Hematopoietic multipotent progenitor cell treated with erythropoietin and hydrocortisone succinate and interleukin-3 and kit ligand, for 6 days (in vitro differentiated cells): ENCODE measurements around the gene ANKS1A.
"Not testable (repeated sequence)": the region's sequence is repeated elsewhere in the genome, so short reads cannot be mapped to it uniquely, and the experiment has no call there.

ENCODE experiments used
- DNase-seq: peaks from one replicate; pipeline ENCODE4 v3.0.0-alpha.2; 2015

ANKS1A gene

GRCh38 chr6:34887753-34888513, 1.1 kb upstream of the ANKS1A start, which contains the start of gene TAF11:
Gene TAF11, minus strand, starts transcription at chr6:34888042. Its CDS starts 85 bp downstream, at chr6:34887957.
- DNase-seq: peak; percentile 98

- no peak for DNase-seq
Measured at GRCh38 chr6:34888514-34888856, 570 bp upstream of the ANKS1A start.

- peak; percentile 35 for DNase-seq
Measured at GRCh38 chr6:34890533-34890925, 1.5 kb downstream of the ANKS1A start.

- DNase-seq: no peak
Measured at GRCh38 chr6:34891296-34891695, 2.2 kb downstream of the ANKS1A start.

- DNase-seq: no peak
Measured at GRCh38 chr6:34894693-34895092, 5.6 kb downstream of the ANKS1A start.

- DNase-seq: no peak
Measured at GRCh38 chr6:34897130-34897529, 8.1 kb downstream of the ANKS1A start.

- no peak for DNase-seq
Measured at GRCh38 chr6:34897716-34898115, 8.7 kb downstream of the ANKS1A start.

GRCh38 chr6:34899748-34900147, 10.7 kb downstream of the ANKS1A start:
- DNase-seq: not testable (repeated sequence)

GRCh38 chr6:34900321-34901031, 11.4 kb downstream of the ANKS1A start:
- DNase-seq: no peak

GRCh38 chr6:34901930-34902329, 12.9 kb downstream of the ANKS1A start:
- DNase-seq: no peak

- DNase-seq: no peak
Measured at GRCh38 chr6:34904990-34905613, 16.0 kb downstream of the ANKS1A start.

- DNase-seq: no peak
Measured at GRCh38 chr6:34906826-34907225, 17.8 kb downstream of the ANKS1A start.

- DNase-seq: no peak
Measured at GRCh38 chr6:34908194-34908593, 19.1 kb downstream of the ANKS1A start.

GRCh38 chr6:34909320-34909883, 20.3 kb downstream of the ANKS1A start:
- no peak for DNase-seq

- no peak for DNase-seq
Measured at GRCh38 chr6:34911822-34912221, 22.8 kb downstream of the ANKS1A start.

- peak; percentile 23 for DNase-seq
Measured at GRCh38 chr6:34912715-34913464, 23.8 kb downstream of the ANKS1A start.

GRCh38 chr6:34914358-34914757, 25.3 kb downstream of the ANKS1A start:
- DNase-seq: no peak

- DNase-seq: no peak
Measured at GRCh38 chr6:34916348-34916967, 27.4 kb downstream of the ANKS1A start.

GRCh38 chr6:34917626-34918285, 28.7 kb downstream of the ANKS1A start:
- DNase-seq: no peak

- DNase-seq: no peak
Measured at GRCh38 chr6:34919651-34920050, 30.6 kb downstream of the ANKS1A start.

GRCh38 chr6:34920097-34920496, 31.0 kb downstream of the ANKS1A start:
- DNase-seq: no peak

GRCh38 chr6:34922177-34922663, 33.2 kb downstream of the ANKS1A start:
- no peak for DNase-seq
